CD4-positive, alpha-beta T cell treated with Interferon gamma for 1 hour (primary cell): ENCODE data around the gene INSYN2A.
A peak's percentile ranks its signal among the peaks of the same experiment; 100 is the strongest.

ENCODE experiments used
- DNase-seq: peaks from one replicate; pipeline ENCODE4 v3.0.0-alpha.2; 2020

INSYN2A gene

GRCh38 chr10:127196282-127197153, at the start of gene INSYN2A:
INSYN2A (minus strand) TSS chr10:127196591; CDS start chr10:127176395, 20,196 bp downstream.
- DNase-seq: no peak

DNA sequence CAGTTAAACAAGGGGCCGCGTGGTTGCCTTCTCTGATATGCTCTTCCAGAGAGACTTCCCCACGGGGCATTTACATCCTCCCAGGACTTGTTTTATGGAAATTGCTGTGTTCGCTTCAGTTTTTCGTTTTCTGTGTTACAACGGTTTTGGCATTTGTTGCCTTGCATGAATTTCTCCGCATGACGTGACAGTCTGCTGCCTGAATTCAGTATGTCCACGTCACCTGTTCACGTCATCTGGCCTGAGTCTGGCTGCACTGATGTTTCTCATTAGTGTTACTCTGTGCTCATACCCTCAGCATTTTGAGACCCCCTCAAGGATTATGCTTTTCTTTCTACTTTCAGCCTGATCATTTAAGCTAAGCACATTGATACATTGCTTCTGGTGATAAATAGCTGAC, 49.1 kb upstream of the INSYN2A start:
- no peak for DNase-seq

- DNase-seq: peak; percentile 12
Observed at GRCh38 chr10:127243490-127244272, 47.3 kb upstream of the INSYN2A start.

DNA sequence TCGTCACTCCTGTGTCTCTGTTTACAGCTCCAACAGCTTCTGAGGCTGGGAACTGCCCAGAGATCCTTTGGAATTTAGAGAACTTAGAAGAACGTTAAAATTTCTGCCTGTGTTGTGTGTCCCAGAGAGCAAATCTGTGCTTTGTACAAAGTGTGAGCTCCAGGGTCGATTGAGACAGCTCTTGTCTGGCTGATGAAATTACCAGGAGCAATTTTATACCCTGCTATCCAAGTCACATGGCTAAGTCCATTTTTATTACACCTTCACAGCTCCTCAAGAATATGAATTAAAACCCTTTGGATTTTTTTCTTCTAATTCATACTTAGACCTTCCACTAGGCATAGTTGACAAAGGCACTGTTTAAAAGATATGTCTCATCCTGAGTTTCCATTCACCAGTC, 46.5 kb upstream of the INSYN2A start:
- DNase-seq: no peak

- no peak for DNase-seq
Observed at GRCh38 chr10:127236266-127236665, 39.9 kb upstream of the INSYN2A start.

DNA sequence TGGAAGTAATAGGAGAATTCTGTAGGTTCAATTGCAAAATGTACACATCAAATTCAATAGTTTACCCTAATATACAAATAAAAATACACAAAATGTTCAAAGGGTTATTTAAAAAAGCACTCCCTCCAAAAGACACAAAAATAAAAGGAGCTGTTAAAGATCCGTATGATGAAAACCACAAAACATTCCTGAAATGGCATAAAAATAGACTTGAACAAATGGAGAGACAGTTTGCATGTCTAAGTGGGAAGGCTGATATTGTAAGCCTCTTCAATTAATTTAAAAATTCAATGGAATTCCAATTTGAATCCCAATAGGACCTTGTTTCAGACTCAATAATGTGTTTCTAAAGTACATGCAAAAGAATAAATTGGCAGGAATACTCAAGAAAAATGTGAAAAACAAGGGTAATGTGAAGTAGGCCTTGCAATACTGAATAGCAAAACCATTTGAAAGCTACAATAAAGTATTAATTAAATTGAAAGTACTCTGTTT, 38.0 kb upstream of the INSYN2A start:
- no peak for DNase-seq

DNA sequence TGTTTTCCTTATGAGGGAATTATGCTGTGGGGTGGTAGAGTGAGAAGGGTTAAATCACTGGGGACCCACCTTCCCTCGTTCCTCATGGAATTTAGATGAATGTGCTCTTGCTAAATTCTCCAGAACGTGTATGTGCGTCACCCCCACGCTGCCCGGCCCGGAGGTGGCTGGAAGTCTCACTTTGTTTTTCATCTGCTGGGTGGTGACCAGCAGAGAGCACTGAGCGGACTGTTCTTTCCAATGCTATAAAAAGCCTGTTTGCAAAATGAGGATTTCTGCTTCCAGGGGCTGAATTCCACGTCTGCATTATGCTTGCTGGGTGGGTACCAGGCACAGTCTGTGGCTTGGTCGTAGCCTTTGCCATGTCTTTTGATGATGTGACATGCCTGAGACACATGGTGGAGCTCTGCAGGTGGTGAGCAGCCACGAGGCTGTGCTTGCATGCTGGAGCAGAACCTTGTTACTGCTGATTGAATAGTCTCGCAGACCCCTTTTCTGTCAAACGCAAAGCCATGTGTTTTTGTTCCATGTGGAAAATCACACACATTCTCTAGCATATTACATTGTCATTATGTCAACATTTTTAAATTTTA, 31.9 kb upstream of the INSYN2A start:
- DNase-seq: no peak

DNA sequence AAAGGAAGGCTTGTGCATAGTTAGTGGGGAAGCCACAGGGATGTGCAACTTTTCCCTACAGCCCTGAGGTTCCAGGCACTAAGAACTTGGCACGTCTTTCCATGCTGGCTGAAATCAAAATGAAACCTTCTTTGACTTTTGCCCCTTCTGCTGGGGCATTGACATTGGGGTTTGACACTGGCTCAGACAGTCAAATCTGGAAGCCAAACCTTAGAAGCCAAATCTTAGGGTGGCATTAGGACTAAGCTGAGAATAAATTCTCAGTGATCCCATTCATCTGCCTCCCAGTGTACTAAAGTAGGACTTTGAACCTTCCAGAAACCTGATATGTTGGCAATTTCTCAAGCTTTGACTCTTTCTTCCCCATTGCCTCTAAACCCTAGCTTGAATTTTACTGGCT, 31.3 kb upstream of the INSYN2A start:
- DNase-seq: no peak

- DNase-seq: no peak
Observed at GRCh38 chr10:127227027-127227426, 30.6 kb upstream of the INSYN2A start.

DNA sequence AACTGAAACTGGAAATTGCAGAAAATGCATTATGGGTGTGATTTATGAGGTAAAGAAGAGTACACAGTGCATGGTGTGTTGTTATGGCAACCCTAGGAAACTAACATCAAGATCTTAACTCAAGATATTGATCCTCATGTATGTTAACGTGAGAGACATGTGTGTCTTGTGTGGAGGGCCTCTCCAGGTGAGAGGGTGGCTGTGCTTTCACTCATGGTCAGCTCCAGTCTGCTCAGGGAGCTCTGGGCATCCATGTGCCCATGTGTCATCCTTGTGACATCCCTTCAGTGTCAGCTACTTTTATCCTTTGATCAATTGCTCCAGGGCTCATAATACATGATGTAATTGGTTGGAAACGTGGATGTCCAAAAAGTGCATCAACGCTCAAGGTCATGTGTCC, 24.9 kb upstream of the INSYN2A start:
- no peak for DNase-seq

DNA sequence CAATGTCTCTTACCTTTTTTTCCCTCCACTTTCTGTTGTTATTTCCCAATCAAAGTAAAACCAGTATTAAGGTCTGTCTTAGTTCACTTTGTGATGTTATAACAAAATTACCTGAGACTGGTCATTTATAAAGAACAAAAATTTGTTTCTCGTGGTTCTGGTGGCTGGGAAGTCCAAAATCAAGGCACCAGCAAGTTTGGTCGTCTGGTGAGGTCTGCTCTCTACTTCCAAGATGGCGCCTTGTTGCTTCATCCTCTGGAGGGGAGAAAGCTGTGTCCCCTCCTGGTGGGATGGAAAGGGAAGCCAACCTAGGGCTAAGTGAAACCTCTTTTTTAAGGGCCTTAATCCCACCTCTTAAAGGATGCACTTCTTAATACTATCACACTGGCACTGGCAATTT, 22.3 kb upstream of the INSYN2A start:
- no peak for DNase-seq

- DNase-seq: no peak
Observed at GRCh38 chr10:127216786-127217185, 20.4 kb upstream of the INSYN2A start.

GRCh38 chr10:127216274-127216673, 19.9 kb upstream of the INSYN2A start:
- DNase-seq: no peak

DNA sequence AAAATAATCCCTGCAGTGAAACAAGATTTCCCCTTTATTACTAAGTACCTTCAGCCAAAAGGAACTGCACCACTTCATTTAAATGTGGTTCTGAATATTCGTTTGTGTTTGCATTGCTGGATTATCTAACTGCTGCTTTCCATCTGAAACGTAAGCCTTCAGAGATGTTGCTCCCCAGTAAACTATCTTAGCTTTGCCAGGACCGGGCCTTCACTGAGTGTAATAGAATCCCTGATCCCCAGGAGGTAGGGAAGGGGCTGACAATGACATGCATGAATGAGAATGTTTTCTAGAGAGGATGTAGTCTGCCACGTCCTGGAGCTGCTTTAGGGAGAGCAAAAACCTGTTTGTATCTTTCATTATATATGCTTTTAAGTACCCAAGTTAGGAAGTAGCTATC, 19.5 kb upstream of the INSYN2A start:
- no peak for DNase-seq

- DNase-seq: no peak
Observed at GRCh38 chr10:127210936-127211466, 14.6 kb upstream of the INSYN2A start.

GRCh38 chr10:127207081-127207480, 10.7 kb upstream of the INSYN2A start:
- no peak for DNase-seq

DNA sequence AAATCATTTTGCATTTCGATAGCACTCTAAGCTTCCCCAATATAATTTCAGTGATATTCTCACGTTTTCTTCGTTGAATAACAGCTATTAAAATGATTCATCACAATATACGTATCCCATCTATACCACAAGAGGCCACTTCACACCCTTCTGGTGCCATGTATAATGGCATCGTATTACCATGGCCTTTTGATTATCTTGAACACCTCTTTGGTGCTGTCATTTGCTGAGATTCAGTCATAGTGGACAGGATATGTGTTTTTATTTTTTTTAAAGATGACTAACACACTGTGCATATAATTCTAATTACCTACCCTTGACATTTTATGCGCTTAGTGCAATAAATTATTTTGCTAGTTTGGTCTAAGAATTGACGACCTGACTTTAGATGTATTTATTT, 6.7 kb upstream of the INSYN2A start:
- DNase-seq: no peak

DNA sequence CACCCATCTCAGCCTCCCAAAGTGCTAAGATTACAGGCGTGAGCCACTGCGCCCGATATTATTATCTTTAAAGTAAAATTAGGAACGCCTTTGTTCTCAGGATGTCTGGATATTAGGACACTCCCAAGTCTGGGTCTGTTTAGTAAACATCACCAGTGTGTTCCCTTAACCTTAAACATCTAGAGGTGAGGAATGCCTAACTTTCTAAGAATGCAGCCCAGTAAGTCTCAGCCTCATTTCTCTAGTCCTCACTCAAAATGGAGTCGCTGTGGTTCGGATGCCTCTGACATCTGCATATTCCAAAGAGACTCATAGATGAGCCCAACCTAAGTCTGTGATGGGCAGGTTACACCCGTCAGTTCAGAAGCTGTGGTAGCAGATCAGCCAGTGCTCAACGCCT, 4.3 kb upstream of the INSYN2A start:
- no peak for DNase-seq

- DNase-seq: no peak
Observed at GRCh38 chr10:127198721-127199120, 2.3 kb upstream of the INSYN2A start.

GRCh38 chr10:127198307-127198706, 1.9 kb upstream of the INSYN2A start:
- DNase-seq: no peak

- no peak for DNase-seq
Observed at GRCh38 chr10:127197154-127197432, 702 bp upstream of the INSYN2A start.

GRCh38 chr10:127195571-127196281, 665 bp downstream of the INSYN2A start:
- DNase-seq: no peak

- no peak for DNase-seq
Observed at GRCh38 chr10:127195041-127195506, 1.3 kb downstream of the INSYN2A start.
